HG03066 (cell line): ENCODE data around the gene FAM72D.
"Not testable (repeated sequence)": the region's sequence is repeated elsewhere in the genome, so short reads cannot be mapped to it uniquely, and the experiment has no call there.

ENCODE experiments used
- ATAC-seq: cut with Tn5 transposase; IDR thresholded peaks from one replicate; pipeline ENCODE4 v1.9.1; 2021; ENCODE audit warnings: low read depth; ENCODE audit not compliant: unreplicated experiment

Gene FAM72D

GRCh38 chr1:145095284-145096057 is at the start of gene FAM72D, which contains the start of gene SRGAP2B:
TSS of gene FAM72D (plus strand) at chr1:145095974. CDS start at chr1:145096848, 874 bp downstream.
TSS of gene SRGAP2B (minus strand) at chr1:145095328. CDS start at chr1:145092901, 2,427 bp downstream.
- peak; percentile 68 for ATAC-seq

- not testable (repeated sequence) for ATAC-seq
These were observed 48.2 kb upstream of the FAM72D start for GRCh38 chr1:145047553-145047952.

DNA sequence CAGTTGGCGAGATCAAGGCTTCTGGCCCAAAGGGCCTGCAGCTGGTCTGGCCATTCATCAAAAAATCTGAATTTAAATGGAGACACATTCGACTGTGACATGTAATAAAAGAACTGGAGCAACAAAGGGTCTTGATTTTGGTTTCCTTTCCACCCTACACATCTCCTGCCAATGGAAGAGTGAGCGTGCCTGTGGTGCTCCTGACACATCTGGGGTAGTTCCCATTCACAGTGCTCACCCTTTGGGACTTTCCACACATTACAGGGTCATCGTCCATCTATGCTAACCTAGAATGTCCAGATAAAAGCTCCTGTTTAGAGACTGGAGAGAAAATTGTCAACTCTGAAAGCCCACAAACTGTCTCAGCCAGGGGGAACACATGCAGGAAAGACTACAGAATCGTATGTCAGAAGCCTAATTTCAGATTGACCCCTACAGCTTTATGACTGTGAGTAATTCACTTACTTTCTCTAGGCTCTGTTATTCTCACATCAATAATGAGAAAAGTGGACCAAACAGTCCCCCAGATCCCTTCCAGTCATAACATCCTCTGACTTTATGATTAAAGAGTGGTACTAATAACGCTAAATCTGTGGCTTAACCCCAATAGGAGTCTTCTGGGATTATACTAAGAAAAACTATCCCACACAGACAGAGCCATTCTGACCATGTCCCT is 47.5 kb upstream of the FAM72D start:
- ATAC-seq = not testable (repeated sequence)

DNA sequence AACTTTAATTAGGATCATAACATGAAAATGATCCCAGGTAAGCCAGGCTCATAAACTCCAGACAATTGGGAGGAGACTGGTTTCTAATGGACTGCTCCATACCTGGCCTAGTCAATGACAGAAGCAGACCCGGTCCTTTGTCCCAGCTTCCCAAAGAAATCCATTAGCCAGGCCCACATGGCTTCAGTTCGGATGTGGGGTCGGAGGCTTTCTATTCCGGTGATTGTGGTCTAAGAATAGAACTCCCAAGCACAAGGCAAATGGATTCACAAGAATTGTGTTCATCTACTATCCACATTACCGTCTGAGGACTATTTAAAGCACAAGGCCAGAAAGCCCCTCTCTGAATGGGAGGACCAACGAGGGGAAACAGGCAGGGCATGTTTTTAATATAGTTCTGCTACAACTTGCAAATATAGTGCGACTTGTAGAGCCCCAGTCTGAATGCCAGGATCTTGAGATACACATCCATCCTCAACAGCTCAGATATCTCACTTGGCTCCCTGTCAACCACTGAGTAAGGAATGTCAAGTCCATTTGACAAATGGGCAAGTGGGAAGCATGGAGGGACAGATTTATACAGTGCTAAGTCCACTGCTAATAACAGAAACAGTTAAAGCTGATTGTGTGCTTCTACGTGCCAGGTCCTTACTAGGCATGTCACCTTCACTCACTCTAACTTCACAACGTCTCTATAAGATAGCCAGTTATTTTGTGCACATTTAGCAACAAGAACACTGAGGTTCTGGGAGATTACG is 43.6 kb upstream of the FAM72D start:
- not testable (repeated sequence) for ATAC-seq

DNA sequence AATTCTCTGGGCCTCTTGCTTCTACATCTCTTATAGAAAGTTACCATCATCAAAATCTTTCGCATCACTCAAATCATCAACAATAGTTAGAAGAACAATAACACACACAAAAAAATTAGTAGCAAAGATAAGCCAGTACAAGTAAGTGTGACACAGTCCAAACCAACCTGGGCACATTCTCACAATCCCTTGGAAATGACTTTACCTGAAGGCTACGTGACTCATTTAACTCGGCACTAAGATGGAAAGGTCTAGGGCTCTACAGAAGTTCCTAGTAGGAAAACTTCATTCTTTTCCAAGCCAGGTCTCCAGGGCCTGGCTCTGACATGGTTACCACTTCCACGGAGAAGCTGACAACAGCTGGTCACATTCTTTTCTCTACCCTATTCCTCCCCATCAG is 42.3 kb upstream of the FAM72D start:
- not testable (repeated sequence) for ATAC-seq

- peak; percentile 98 for ATAC-seq
These were observed 40.5 kb upstream of the FAM72D start for GRCh38 chr1:145055217-145055760.

GRCh38 chr1:145058184-145058583 is 37.6 kb upstream of the FAM72D start:
- not testable (repeated sequence) for ATAC-seq

DNA sequence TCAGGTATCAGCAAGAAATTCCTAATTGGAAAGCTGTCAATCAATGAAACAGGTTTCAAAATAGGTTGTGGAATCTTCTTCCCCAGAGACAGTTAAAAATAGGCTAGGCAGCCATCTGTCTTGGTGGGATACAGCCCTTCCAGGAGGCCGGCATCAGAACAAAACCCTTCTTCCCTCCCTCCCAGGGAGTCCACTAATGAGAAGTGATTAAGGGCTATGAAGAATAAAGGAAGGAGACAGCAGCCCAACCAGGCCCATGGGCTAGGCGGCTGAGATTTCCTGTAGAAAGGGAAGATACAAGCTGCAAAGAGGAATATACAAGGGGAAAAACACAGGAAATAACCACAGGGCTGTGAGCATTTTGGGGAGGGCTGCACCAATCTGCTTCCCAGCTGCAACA is 32.5 kb upstream of the FAM72D start:
- not testable (repeated sequence) for ATAC-seq

DNA sequence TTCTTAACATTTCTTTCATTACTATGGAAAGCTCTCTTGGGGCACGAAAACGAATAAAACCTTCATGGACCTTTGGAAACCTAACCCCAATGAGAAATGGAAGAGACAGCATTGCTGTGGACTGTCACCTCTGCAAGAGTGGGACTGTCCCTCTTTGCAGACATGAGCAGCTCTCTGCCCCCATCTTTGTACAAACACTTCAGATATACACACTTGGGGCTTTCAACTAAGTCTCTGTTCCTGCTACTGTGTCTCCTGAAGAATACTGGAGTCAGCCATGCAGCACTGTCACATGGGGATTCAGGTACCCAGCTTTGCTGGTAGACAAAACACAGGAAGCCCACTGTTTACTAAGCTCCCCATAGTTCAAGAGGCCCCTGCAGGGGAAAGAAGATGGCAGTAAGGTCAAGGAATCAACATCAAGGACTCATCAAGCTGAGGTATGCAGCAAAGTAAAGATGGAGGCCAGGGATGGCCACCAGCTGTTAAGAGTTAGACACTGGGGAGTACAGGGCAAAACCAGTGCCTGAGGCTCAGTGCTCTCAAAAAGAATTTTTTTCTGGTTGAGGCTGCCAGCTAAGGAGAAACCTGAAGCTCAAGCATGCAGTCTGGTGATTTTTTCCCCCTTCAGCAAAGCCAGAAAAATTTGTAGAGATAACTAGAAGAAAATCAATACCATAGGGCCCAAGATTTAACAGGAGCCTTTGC is 31.7 kb upstream of the FAM72D start:
- not testable (repeated sequence) for ATAC-seq

DNA sequence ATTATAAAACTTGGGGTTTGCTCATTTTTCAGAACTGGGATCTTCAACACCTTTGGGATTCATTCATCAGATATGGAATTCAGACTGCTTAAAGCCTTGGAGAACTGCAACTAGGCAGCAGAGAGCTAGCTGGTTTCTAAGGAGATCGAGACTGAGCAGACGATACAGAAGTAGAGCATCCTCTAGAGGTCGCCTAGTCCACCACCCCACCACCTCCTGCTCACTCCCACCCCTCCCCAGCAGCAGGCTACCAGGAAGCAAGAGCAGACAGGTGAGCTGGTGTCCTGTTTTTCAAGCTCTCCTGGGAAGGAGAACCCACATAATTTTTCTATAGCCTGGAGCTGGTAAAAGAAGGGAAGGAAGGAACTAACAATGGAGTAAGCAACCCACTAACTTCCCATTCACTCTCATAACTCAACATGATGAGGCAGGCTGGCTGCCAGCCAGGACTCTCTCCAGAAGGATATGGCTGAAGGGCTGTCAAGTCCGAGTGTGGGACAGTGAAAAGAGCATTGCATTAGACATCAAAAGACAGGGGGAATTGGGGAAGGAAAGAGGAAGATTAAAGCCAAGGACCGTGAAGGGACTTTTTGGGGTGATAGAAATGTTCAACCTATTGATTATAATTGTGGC is 30.5 kb upstream of the FAM72D start:
- ATAC-seq = not testable (repeated sequence)

GRCh38 chr1:145066486-145066885 is 29.3 kb upstream of the FAM72D start:
- ATAC-seq = not testable (repeated sequence)

DNA sequence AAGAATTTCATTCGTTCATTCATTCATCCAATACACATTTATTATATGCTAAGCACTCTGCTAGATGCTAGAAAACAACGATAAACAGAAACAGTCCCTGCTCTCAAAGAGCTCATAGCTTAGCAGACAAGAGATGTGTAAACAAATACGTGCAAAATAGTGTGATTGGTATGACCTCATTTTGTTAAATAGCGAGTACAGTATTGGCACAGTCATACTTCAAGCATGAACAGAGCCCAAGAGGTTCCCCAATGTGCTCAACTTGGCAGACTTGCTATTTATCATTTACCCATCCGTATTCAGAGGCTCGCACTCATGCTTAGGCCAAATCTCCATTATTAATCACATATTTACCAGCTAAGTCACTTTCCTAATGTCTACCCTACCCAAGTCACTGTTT is 24.2 kb upstream of the FAM72D start:
- ATAC-seq = not testable (repeated sequence)

- not testable (repeated sequence) for ATAC-seq
These were observed 21.7 kb upstream of the FAM72D start for GRCh38 chr1:145074021-145074559.

- not testable (repeated sequence) for ATAC-seq
These were observed 18.9 kb upstream of the FAM72D start for GRCh38 chr1:145076877-145077276.

GRCh38 chr1:145077872-145078786 is 17.6 kb upstream of the FAM72D start:
- not testable (repeated sequence) for ATAC-seq

GRCh38 chr1:145078787-145079370 is 16.9 kb upstream of the FAM72D start:
- not testable (repeated sequence) for ATAC-seq

DNA sequence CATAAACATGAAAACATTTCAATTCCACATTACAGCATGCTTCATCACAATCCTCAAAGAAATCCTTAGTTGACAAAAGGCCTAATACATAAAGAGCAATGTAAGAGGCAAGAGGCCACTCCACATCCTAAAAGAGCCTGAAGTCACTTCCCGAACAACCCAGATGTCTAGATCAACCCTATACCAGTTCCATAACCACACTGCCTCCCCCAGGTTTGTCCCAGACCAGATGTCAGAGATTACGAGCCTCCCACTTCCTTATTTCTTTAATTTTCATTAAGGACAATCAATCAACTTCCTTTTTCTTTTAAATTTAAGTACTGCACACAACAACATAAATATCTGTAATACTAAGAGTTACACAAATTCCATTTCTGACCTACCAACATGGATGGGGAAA is 16.0 kb upstream of the FAM72D start:
- ATAC-seq = not testable (repeated sequence)

- not testable (repeated sequence) for ATAC-seq
These were observed 15.6 kb upstream of the FAM72D start for GRCh38 chr1:145080193-145080592.
